ENCODE data around the gene WASF2. TPM values are rescaled to one million over a fixed set of nuclear protein-coding genes. Genes with fewer than 3 reads are reported as not detected.
A peak's percentile ranks its signal among the peaks of the same experiment; 100 is the strongest.

WASF2 gene
- total RNA-seq, 2 donors from 2014 or later = 42.0 to 63.6 TPM

- Histone ChIP-seq H3K4me3 (no peak overlapping the region), H3K27ac (peak overlapping the region; percentile 32 to 41), H3K9me3 (no peaks in the 10 kb centered on the region), H3K27me3 (replicated peaks; ENCODE audit: insufficient read depth) (no peaks in the 10 kb centered on the region), H3K36me3 (no peaks in the 10 kb centered on the region), H3K4me1 (replicated peaks) (peaks cover 32% of the 10 kb centered on the region)
- DNase-seq (ENCODE audit: low spot score) = no peak
- 22% methylated on average over 19 of the region's 20 CpGs for WGBS
- intact Hi-C loops (cut with DNase I) = no loop called here
- TF ChIP-seq POLR2A (IDR thresholded peaks at IDR 0.05) = no peak
These were observed 31.4 kb upstream of the WASF2 start for GRCh38 chr1:27521336-27521831.

GRCh38 chr1:27520651-27521050 is 30.7 kb upstream of the WASF2 start:
- WGBS = 76% methylated on average over 4 of the region's 4 CpGs
- Histone ChIP-seq H3K27me3 (replicated peaks; ENCODE audit: insufficient read depth) (no peaks in the 10 kb centered on the region), H3K9me3 (no peaks in the 10 kb centered on the region), H3K36me3 (no peaks in the 10 kb centered on the region), H3K4me3 (no peak overlapping the region), H3K27ac (peak overlapping the region in 1 of 2 donors; percentile 41), H3K4me1 (replicated peaks) (peaks cover 25% of the 10 kb centered on the region)
- no peak for DNase-seq (ENCODE audit: low spot score)
- intact Hi-C loops (cut with DNase I) = no loop called here
- no peak for TF ChIP-seq CTCF (IDR thresholded peaks at IDR 0.05)
- no peak for TF ChIP-seq POLR2A (IDR thresholded peaks at IDR 0.05)
- TF ChIP-seq POLR2AphosphoS5 (IDR thresholded peaks at IDR 0.05) = no peak

GRCh38 chr1:27519331-27520258 is 29.6 kb upstream of the WASF2 start:
- no peaks in the 10 kb centered on the region for H3K9me3 ChIP-seq
- no peaks in the 10 kb centered on the region for H3K27me3 ChIP-seq (replicated peaks; ENCODE audit: insufficient read depth)
- no peak overlapping the region for H3K4me3 ChIP-seq
- intact Hi-C loops (cut with DNase I) = no loop called here
- no peak for DNase-seq (ENCODE audit: low spot score)
- H3K4me1 ChIP-seq (replicated peaks) = peaks cover 24% of the 10 kb centered on the region
- WGBS = 50% methylated on average over 17 of the region's 24 CpGs
- H3K36me3 ChIP-seq = no peaks in the 10 kb centered on the region
- H3K27ac ChIP-seq = no peak overlapping the region
- no peak for TF ChIP-seq POLR2A (IDR thresholded peaks at IDR 0.05)
- TF ChIP-seq POLR2AphosphoS5 (IDR thresholded peaks at IDR 0.05) = no peak
- no peak for TF ChIP-seq CTCF (IDR thresholded peaks at IDR 0.05)

GRCh38 chr1:27518808-27519207 is 28.8 kb upstream of the WASF2 start:
- Histone ChIP-seq H3K4me1 (replicated peaks) (peaks cover 22% of the 10 kb centered on the region), H3K27me3 (replicated peaks; ENCODE audit: insufficient read depth) (no peaks in the 10 kb centered on the region), H3K36me3 (no peaks in the 10 kb centered on the region), H3K27ac (no peak overlapping the region), H3K4me3 (no peak overlapping the region), H3K9me3 (no peaks in the 10 kb centered on the region)
- intact Hi-C loops (cut with DNase I) = no loop called here
- TF ChIP-seq CTCF (IDR thresholded peaks at IDR 0.05) (no peak), POLR2AphosphoS5 (IDR thresholded peaks at IDR 0.05) (no peak), POLR2A (IDR thresholded peaks at IDR 0.05) (no peak)
- WGBS = 87% methylated on average over 7 of the region's 7 CpGs
- DNase-seq (ENCODE audit: low spot score) = no peak

- intact Hi-C loops (cut with DNase I) = no loop called here
- TF ChIP-seq POLR2AphosphoS5 (IDR thresholded peaks at IDR 0.05) (no peak), POLR2A (IDR thresholded peaks at IDR 0.05) (no peak), CTCF (IDR thresholded peaks at IDR 0.05) (no peak)
- H3K27ac ChIP-seq = no peak overlapping the region
- DNase-seq (ENCODE audit: low spot score) = no peak
- 54% methylated on average over 21 of the region's 21 CpGs for WGBS
- peaks cover 16% of the 10 kb centered on the region for H3K4me1 ChIP-seq (replicated peaks)
- no peak overlapping the region for H3K4me3 ChIP-seq
- H3K9me3 ChIP-seq = no peaks in the 10 kb centered on the region
- H3K36me3 ChIP-seq = no peaks in the 10 kb centered on the region
- no peaks in the 10 kb centered on the region for H3K27me3 ChIP-seq (replicated peaks; ENCODE audit: insufficient read depth)
These were observed 28.1 kb upstream of the WASF2 start for GRCh38 chr1:27517907-27518718.
